ENCODE measurements around the gene TRIML2.

The TRIML2 gene

DNA sequence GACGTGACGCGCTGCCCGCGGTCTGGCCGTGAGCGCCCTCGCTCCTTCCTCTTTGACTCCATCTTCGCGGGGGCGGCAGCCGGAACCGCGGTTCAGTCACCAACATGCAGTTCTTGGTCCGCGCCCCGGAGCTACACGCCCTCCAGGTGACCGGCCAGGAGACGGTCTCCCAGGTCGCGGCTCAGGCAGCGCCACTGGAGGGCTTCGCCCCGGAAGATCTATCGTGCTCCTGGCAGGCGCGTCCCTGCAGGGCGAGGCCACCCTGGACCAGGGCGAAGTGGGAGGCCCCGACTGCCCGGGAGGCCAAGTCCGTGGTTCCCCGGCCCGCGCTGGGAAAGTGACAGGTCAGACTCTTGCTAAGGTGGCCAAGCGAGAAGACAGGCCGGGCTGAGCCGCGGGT, 2.9 kb downstream of the TRIML2 start:
- no peak overlapping the region for H3K27ac ChIP-seq
- TF ChIP-seq, protein P1, sequence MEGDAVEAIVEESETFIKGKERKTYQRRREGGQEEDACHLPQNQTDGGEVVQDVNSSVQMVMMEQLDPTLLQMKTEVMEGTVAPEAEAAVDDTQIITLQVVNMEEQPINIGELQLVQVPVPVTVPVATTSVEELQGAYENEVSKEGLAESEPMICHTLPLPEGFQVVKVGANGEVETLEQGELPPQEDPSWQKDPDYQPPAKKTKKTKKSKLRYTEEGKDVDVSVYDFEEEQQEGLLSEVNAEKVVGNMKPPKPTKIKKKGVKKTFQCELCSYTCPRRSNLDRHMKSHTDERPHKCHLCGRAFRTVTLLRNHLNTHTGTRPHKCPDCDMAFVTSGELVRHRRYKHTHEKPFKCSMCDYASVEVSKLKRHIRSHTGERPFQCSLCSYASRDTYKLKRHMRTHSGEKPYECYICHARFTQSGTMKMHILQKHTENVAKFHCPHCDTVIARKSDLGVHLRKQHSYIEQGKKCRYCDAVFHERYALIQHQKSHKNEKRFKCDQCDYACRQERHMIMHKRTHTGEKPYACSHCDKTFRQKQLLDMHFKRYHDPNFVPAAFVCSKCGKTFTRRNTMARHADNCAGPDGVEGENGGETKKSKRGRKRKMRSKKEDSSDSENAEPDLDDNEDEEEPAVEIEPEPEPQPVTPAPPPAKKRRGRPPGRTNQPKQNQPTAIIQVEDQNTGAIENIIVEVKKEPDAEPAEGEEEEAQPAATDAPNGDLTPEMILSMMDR (conservative IDR thresholded peaks at IDR 0.05): no peak

GRCh38 chr4:188092824-188093223, 16.6 kb downstream of the TRIML2 start:
- TF ChIP-seq, protein P1 (conservative IDR thresholded peaks at IDR 0.05): no peak

DNA sequence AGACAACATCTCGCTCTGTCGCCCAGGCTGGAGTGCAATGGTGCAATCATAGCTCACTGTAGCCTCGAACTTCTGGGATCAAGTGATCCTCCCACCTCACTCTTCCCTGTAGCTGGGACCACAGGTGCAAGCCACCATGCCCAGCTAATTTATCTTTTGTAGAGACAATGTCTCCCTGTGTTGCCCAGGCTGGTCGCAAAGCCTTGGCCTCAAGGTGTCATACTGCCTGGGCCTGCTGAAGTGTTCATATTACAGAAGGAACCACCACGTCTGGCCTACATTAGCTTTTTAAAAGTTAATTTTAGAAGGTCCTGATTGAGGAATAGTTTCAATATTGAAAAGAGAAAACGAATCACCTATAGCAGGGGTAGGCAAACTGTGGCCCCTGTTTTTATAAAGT, 22.5 kb downstream of the TRIML2 start:
- no peak overlapping the region for H3K27ac ChIP-seq
- TF ChIP-seq, protein P1 (conservative IDR thresholded peaks at IDR 0.05): no peak

More at GRCh38 chr4:188092824-188093223, 16.6 kb downstream of the TRIML2 start:
- no peak overlapping the region for H3K27ac ChIP-seq

DNA sequence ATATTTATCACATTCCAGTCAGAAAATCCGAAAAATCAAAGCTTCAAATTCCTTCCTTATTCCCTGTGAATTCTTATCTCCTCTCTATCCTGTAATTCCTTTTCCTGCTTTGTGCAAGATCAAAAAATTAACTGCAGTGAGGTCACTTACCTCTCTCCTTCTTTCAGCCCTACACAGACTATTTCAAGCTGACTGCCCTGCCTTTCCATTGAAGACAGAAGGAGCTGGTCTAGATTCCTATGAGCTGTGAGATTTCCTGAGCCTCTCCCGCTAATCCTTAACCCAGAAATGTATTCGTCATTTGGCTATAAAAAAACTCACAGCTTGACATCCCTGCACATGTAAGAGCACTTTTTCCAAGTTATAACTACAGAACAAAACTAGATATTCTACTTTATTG, 26.6 kb downstream of the TRIML2 start:
- no peak overlapping the region for H3K27ac ChIP-seq
- TF ChIP-seq, protein P1 (conservative IDR thresholded peaks at IDR 0.05): no peak

DNA sequence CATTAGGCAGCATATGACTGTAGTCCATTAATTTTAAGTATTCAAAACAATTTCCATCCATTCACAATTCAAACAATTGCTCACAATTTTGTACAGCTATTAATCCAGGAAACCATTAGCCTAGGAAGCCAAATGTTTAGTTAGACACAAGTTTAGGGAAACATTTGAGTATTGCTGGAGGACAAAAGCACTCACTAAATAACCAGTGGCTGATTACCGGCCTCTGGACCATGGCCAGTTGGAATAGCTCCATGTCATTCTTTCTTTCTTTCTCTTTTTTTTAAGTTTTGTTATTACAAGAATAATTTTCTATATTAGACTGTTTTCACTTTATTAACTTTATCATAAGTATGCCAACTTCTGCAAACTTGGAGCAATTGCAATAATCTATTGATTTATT, 31.3 kb downstream of the TRIML2 start:
- H3K27ac ChIP-seq: no peak overlapping the region
- TF ChIP-seq, protein P1 (conservative IDR thresholded peaks at IDR 0.05): no peak

GRCh38 chr4:188076169-188076568, 33.2 kb downstream of the TRIML2 start:
- H3K27ac ChIP-seq: no peak overlapping the region
- TF ChIP-seq, protein P1 (conservative IDR thresholded peaks at IDR 0.05): no peak

DNA sequence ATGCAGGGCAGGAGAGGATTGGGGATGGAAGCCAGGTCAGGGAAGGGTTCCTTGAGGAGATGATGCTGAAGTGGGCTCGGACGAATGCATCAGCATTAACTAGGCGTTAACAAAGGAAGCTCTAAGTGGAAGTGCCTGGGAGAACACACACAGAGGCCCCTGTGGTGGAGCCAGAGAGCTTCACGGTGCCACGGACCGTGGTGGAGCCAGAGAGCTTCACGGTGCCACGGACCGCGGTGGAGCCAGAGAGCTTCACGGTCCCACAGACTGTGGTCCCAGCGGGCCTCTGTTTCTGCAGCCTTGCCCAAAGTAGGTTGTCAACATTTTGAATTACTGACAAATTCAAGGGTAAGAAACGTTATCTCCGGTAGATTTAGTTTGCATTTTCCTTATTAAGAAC, 48.3 kb downstream of the TRIML2 start:
- TF ChIP-seq, protein P1 (conservative IDR thresholded peaks at IDR 0.05): no peak

DNA sequence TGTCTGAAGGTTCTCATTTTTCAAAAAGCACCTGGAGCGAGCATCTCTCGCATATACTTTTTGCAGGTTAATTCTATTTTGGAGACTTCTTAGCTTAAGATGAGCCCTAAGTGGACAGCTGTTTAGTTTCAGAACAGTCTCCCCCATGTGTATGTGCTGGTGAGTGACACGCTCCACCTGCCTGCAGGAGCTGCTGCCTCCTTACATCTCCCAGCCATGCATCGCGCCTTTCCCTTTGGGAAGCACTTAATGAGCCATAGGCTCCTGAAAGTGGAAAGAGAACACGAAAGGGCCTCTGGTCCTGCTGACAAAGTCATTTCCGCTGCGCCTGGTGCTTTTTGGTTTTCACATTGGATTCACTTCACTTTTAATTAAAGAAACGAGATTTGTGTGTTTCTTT, 56.1 kb downstream of the TRIML2 start:
- TF ChIP-seq, protein P1 (conservative IDR thresholded peaks at IDR 0.05): no peak

More for the DNA sequence above, 48.3 kb downstream of the TRIML2 start:
- no peak overlapping the region for H3K27ac ChIP-seq

More for the DNA sequence above, 56.1 kb downstream of the TRIML2 start:
- H3K27ac ChIP-seq: no peak overlapping the region
